Prostate gland (tissue), 2 donors: ENCODE data around the gene CRIP2.

ENCODE experiments used
- CTCF ChIP-seq, 4 experiments: fragments of 200-600 bp in 2 of 4; fragments of 450-650 bp in 2 of 4; sonication (generic) in 2 of 4; IDR thresholded peaks; 1 replicate in 3 of 4; 2 replicates in 1 of 4; pipeline ENCODE4 v1.5.1; 2016 to 2019; ENCODE audit warnings: antibody characterized with exemption in 4 of 4, mild to moderate bottlenecking in 2 of 4, moderate library complexity in 2 of 4
- POLR2A ChIP-seq: fragments of 450-650 bp; IDR thresholded peaks from one replicate; pipeline ENCODE4 v1.6.1; 2016; ENCODE audit warnings: antibody characterized with exemption, mild to moderate bottlenecking

- TF ChIP-seq CTCF (IDR thresholded peaks at IDR 0.05) (no peak), POLR2A (no peak)
Observed at GRCh38 chr14:105424861-105425260, 49.8 kb upstream of the CRIP2 start.
